ENCODE data around the gene PFKFB3.
"Not testable (repeated sequence)": the region's sequence is repeated elsewhere in the genome, so short reads cannot be mapped to it uniquely, and the experiment has no call there.

The PFKFB3 gene

GRCh38 chr10:6185039-6185716 lies 17.6 kb upstream of the PFKFB3 start:
- Histone ChIP-seq H3K36me3 (ENCODE audit: insufficient read depth, low read length) (no peaks in the 10 kb centered on the region), H3K4me1 (ENCODE audit: insufficient read depth, low read length) (no peaks in the 10 kb centered on the region), H2AFZ (ENCODE audit: low read depth, low read length) (no peak overlapping the region), H3K9me3 (ENCODE audit: low read length) (no peaks in the 10 kb centered on the region), H3K27me3 (ENCODE audit: insufficient read depth, low read length) (no peaks in the 10 kb centered on the region), H3K4me3 (ENCODE audit: low read length) (no peak overlapping the region)

GRCh38 chr10:6186894-6187256 lies 15.9 kb upstream of the PFKFB3 start:
- Histone ChIP-seq H3K27me3 (ENCODE audit: insufficient read depth, low read length) (no peaks in the 10 kb centered on the region), H3K36me3 (ENCODE audit: insufficient read depth, low read length) (no peaks in the 10 kb centered on the region), H3K4me3 (ENCODE audit: low read length) (no peak overlapping the region), H3K9me3 (ENCODE audit: low read length) (no peaks in the 10 kb centered on the region), H2AFZ (ENCODE audit: low read depth, low read length) (no peak overlapping the region), H3K4me1 (ENCODE audit: insufficient read depth, low read length) (no peaks in the 10 kb centered on the region)

GRCh38 chr10:6187278-6187677 lies 15.5 kb upstream of the PFKFB3 start:
- no peak overlapping the region for H2AFZ ChIP-seq (ENCODE audit: low read depth, low read length)
- H3K36me3 ChIP-seq (ENCODE audit: insufficient read depth, low read length): no peaks in the 10 kb centered on the region
- H3K4me1 ChIP-seq (ENCODE audit: insufficient read depth, low read length): no peaks in the 10 kb centered on the region
- H3K27me3 ChIP-seq (ENCODE audit: insufficient read depth, low read length): no peaks in the 10 kb centered on the region
- no peak overlapping the region for H3K4me3 ChIP-seq (ENCODE audit: low read length)
- no peaks in the 10 kb centered on the region for H3K9me3 ChIP-seq (ENCODE audit: low read length)

GRCh38 chr10:6190033-6190432 lies 12.7 kb upstream of the PFKFB3 start:
- not testable (repeated sequence) for H3K27me3 ChIP-seq (ENCODE audit: insufficient read depth, low read length); H2AFZ ChIP-seq (ENCODE audit: low read depth, low read length); H3K4me1 ChIP-seq (ENCODE audit: insufficient read depth, low read length); H3K4me3 ChIP-seq (ENCODE audit: low read length); H3K36me3 ChIP-seq (ENCODE audit: insufficient read depth, low read length); H3K9me3 ChIP-seq (ENCODE audit: low read length)

- no peaks in the 10 kb centered on the region for H3K9me3 ChIP-seq (ENCODE audit: low read length)
- no peaks in the 10 kb centered on the region for H3K4me1 ChIP-seq (ENCODE audit: insufficient read depth, low read length)
- H2AFZ ChIP-seq (ENCODE audit: low read depth, low read length): no peak overlapping the region
- H3K4me3 ChIP-seq (ENCODE audit: low read length): no peak overlapping the region
- H3K27me3 ChIP-seq (ENCODE audit: insufficient read depth, low read length): no peaks in the 10 kb centered on the region
- no peaks in the 10 kb centered on the region for H3K36me3 ChIP-seq (ENCODE audit: insufficient read depth, low read length)
Observed at GRCh38 chr10:6191147-6191546, 11.6 kb upstream of the PFKFB3 start.

- Histone ChIP-seq H2AFZ (ENCODE audit: low read depth, low read length) (no peak overlapping the region), H3K4me3 (ENCODE audit: low read length) (no peak overlapping the region), H3K27me3 (ENCODE audit: insufficient read depth, low read length) (no peaks in the 10 kb centered on the region), H3K4me1 (ENCODE audit: insufficient read depth, low read length) (no peaks in the 10 kb centered on the region), H3K36me3 (ENCODE audit: insufficient read depth, low read length) (no peaks in the 10 kb centered on the region), H3K9me3 (ENCODE audit: low read length) (no peaks in the 10 kb centered on the region)
Observed at GRCh38 chr10:6191569-6191968, 11.2 kb upstream of the PFKFB3 start.

GRCh38 chr10:6193342-6193741 lies 9.4 kb upstream of the PFKFB3 start:
- not testable (repeated sequence) for H3K36me3 ChIP-seq (ENCODE audit: insufficient read depth, low read length); H3K4me3 ChIP-seq (ENCODE audit: low read length); H3K27me3 ChIP-seq (ENCODE audit: insufficient read depth, low read length); H3K9me3 ChIP-seq (ENCODE audit: low read length); H3K4me1 ChIP-seq (ENCODE audit: insufficient read depth, low read length); H2AFZ ChIP-seq (ENCODE audit: low read depth, low read length)

GRCh38 chr10:6194311-6194710 lies 8.4 kb upstream of the PFKFB3 start:
- no peak overlapping the region for H3K4me3 ChIP-seq (ENCODE audit: low read length)
- no peaks in the 10 kb centered on the region for H3K4me1 ChIP-seq (ENCODE audit: insufficient read depth, low read length)
- no peak overlapping the region for H2AFZ ChIP-seq (ENCODE audit: low read depth, low read length)
- H3K27me3 ChIP-seq (ENCODE audit: insufficient read depth, low read length): no peaks in the 10 kb centered on the region
- no peaks in the 10 kb centered on the region for H3K36me3 ChIP-seq (ENCODE audit: insufficient read depth, low read length)
- H3K9me3 ChIP-seq (ENCODE audit: low read length): no peaks in the 10 kb centered on the region

GRCh38 chr10:6195376-6195775 lies 7.4 kb upstream of the PFKFB3 start:
- Histone ChIP-seq H2AFZ (ENCODE audit: low read depth, low read length) (no peak overlapping the region), H3K4me1 (ENCODE audit: insufficient read depth, low read length) (no peaks in the 10 kb centered on the region), H3K36me3 (ENCODE audit: insufficient read depth, low read length) (no peaks in the 10 kb centered on the region), H3K9me3 (ENCODE audit: low read length) (no peaks in the 10 kb centered on the region), H3K4me3 (ENCODE audit: low read length) (no peak overlapping the region), H3K27me3 (ENCODE audit: insufficient read depth, low read length) (no peaks in the 10 kb centered on the region)

GRCh38 chr10:6195846-6196245 lies 6.9 kb upstream of the PFKFB3 start:
- Histone ChIP-seq H3K4me1 (ENCODE audit: insufficient read depth, low read length) (peaks cover 3% of the 10 kb centered on the region), H3K9me3 (ENCODE audit: low read length) (no peaks in the 10 kb centered on the region), H2AFZ (ENCODE audit: low read depth, low read length) (no peak overlapping the region), H3K4me3 (ENCODE audit: low read length) (no peak overlapping the region), H3K36me3 (ENCODE audit: insufficient read depth, low read length) (no peaks in the 10 kb centered on the region), H3K27me3 (ENCODE audit: insufficient read depth, low read length) (no peaks in the 10 kb centered on the region)

- H3K9me3 ChIP-seq (ENCODE audit: low read length); H3K4me3 ChIP-seq (ENCODE audit: low read length); H3K4me1 ChIP-seq (ENCODE audit: insufficient read depth, low read length); H2AFZ ChIP-seq (ENCODE audit: low read depth, low read length); H3K36me3 ChIP-seq (ENCODE audit: insufficient read depth, low read length); H3K27me3 ChIP-seq (ENCODE audit: insufficient read depth, low read length): not testable (repeated sequence)
Observed at GRCh38 chr10:6196524-6196923, 6.2 kb upstream of the PFKFB3 start.

GRCh38 chr10:6197321-6197720 lies 5.4 kb upstream of the PFKFB3 start:
- H3K9me3 ChIP-seq (ENCODE audit: low read length): no peaks in the 10 kb centered on the region
- no peaks in the 10 kb centered on the region for H3K27me3 ChIP-seq (ENCODE audit: insufficient read depth, low read length)
- H3K36me3 ChIP-seq (ENCODE audit: insufficient read depth, low read length): no peaks in the 10 kb centered on the region
- no peak overlapping the region for H3K4me3 ChIP-seq (ENCODE audit: low read length)
- peaks cover 14% of the 10 kb centered on the region for H3K4me1 ChIP-seq (ENCODE audit: insufficient read depth, low read length)
- no peak overlapping the region for H2AFZ ChIP-seq (ENCODE audit: low read depth, low read length)

- Histone ChIP-seq H3K4me1 (ENCODE audit: insufficient read depth, low read length) (peaks cover 16% of the 10 kb centered on the region), H3K36me3 (ENCODE audit: insufficient read depth, low read length) (no peaks in the 10 kb centered on the region), H3K27me3 (ENCODE audit: insufficient read depth, low read length) (no peaks in the 10 kb centered on the region), H2AFZ (ENCODE audit: low read depth, low read length) (no peak overlapping the region), H3K4me3 (ENCODE audit: low read length) (no peak overlapping the region), H3K9me3 (ENCODE audit: low read length) (no peaks in the 10 kb centered on the region)
Observed at GRCh38 chr10:6198171-6198570, 4.6 kb upstream of the PFKFB3 start.

- H3K4me1 ChIP-seq (ENCODE audit: insufficient read depth, low read length): peaks cover 19% of the 10 kb centered on the region
- H3K27me3 ChIP-seq (ENCODE audit: insufficient read depth, low read length): no peaks in the 10 kb centered on the region
- no peak overlapping the region for H2AFZ ChIP-seq (ENCODE audit: low read depth, low read length)
- H3K36me3 ChIP-seq (ENCODE audit: insufficient read depth, low read length): no peaks in the 10 kb centered on the region
- H3K4me3 ChIP-seq (ENCODE audit: low read length): no peak overlapping the region
- H3K9me3 ChIP-seq (ENCODE audit: low read length): no peaks in the 10 kb centered on the region
Observed at GRCh38 chr10:6199131-6199733, 3.5 kb upstream of the PFKFB3 start.
